Neural cell (in vitro differentiated cells): ENCODE data around the gene CDRT15L2. TPM values are rescaled to one million over a fixed set of nuclear protein-coding genes. Genes with fewer than 3 reads are reported as not detected.
"Not testable (repeated sequence)": the region's sequence is repeated elsewhere in the genome, so short reads cannot be mapped to it uniquely, and the experiment has no call there.

Experiments used
- H2AFZ ChIP-seq: fragments of 200-600, 300-800 bp; sonication (generic), shearing (Covaris generic); 2 replicates; pipeline ENCODE4 v1.6.0; 2014; ENCODE audit warnings: low read depth, mild to moderate bottlenecking, antibody characterized with exemption, low read length, moderate library complexity
- H3F3A ChIP-seq: fragments of 200-600 bp; shearing (Covaris generic); 2 replicates; pipeline ENCODE4 v1.6.1; 2016; ENCODE audit warnings: mild to moderate bottlenecking, moderate library complexity, mixed read lengths, antibody characterized with exemption, low read length; ENCODE audit not compliant: insufficient read depth, poor library complexity, severe bottlenecking
- H3K27ac ChIP-seq: fragments of 200-600, 300-800 bp; sonication (generic), shearing (Covaris generic); 2 replicates; pipeline ENCODE4 v1.5.1; 2014; ENCODE audit warnings: mild to moderate bottlenecking, low read length, moderate library complexity
- H3K27me3 ChIP-seq: fragments of 300-800, 200-600 bp; sonication (generic), shearing (Covaris generic); 2 replicates; pipeline ENCODE4 v1.6.0; 2014; ENCODE audit warnings: mild to moderate bottlenecking, low read depth, low read length, moderate library complexity; ENCODE audit not compliant: insufficient read depth
- H3K36me3 ChIP-seq: fragments of 300-800, 200-600 bp; sonication (generic), shearing (Covaris generic); 2 replicates; pipeline ENCODE4 v1.5.1; 2014; ENCODE audit warnings: mild to moderate bottlenecking, antibody characterized with exemption, low read length, moderate library complexity; ENCODE audit not compliant: insufficient read depth
- H3K4me2 ChIP-seq: fragments of 300-800, 200-600 bp; sonication (generic), shearing (Covaris generic); 2 replicates; pipeline ENCODE4 v1.6.0; 2014; ENCODE audit warnings: mild to moderate bottlenecking, low read length
- H3K4me3 ChIP-seq: fragments of 300-800, 200-600 bp; sonication (generic), shearing (Covaris generic); 2 replicates; pipeline ENCODE4 v1.5.1; 2014; ENCODE audit warnings: mild to moderate bottlenecking, low read length, moderate library complexity
- H3K79me2 ChIP-seq: fragments of 200-600 bp; shearing (Covaris generic); replicated peaks from 2 replicates; pipeline ENCODE4 v1.6.0; 2014; ENCODE audit warnings: mild to moderate bottlenecking, low read length, moderate library complexity; ENCODE audit not compliant: insufficient read depth
- H3K9ac ChIP-seq: fragments of 300-800, 200-600 bp; sonication (generic), shearing (Covaris generic); 2 replicates; pipeline ENCODE4 v1.6.1; 2016; ENCODE audit warnings: mild to moderate bottlenecking, low read length, mixed read lengths
- H3K9me2 ChIP-seq: fragments of 200-600 bp; shearing (Covaris generic); 2 replicates; pipeline ENCODE4 v1.6.1; 2016; ENCODE audit warnings: mild to moderate bottlenecking, low read length, mixed read lengths; ENCODE audit not compliant: insufficient read depth
- H3K9me3 ChIP-seq: fragments of 200-600, 300-800 bp; sonication (generic), shearing (Covaris generic); 2 replicates; pipeline ENCODE4 v1.6.1; 2016; ENCODE audit warnings: mild to moderate bottlenecking, mixed run types, low read length, moderate library complexity, mixed read lengths
- H4K20me1 ChIP-seq: fragments of 200-600 bp; shearing (Covaris generic); 2 replicates; pipeline ENCODE4 v1.6.1; 2016; ENCODE audit warnings: mild to moderate bottlenecking, mixed run types; ENCODE audit not compliant: insufficient read depth
- CTCF ChIP-seq: fragments of 450-650 bp; IDR thresholded peaks from 2 replicates; pipeline ENCODE4 v1.5.1; 2014; ENCODE audit warnings: antibody characterized with exemption, mild to moderate bottlenecking, moderate library complexity; ENCODE audit not compliant: poor library complexity, severe bottlenecking
- EP300 ChIP-seq: fragments of 450-650 bp; conservative IDR thresholded peaks from 2 replicates; pipeline ENCODE4 v1.6.1; 2014; ENCODE audit warnings: antibody characterized with exemption, mild to moderate bottlenecking, moderate library complexity; ENCODE audit not compliant: poor library complexity, severe bottlenecking
- EZH2 ChIP-seq: fragments of 200-600, 300-800 bp; shearing (Covaris generic), sonication (generic); IDR thresholded peaks from 2 replicates; pipeline ENCODE4 v1.6.1; 2014; ENCODE audit warnings: antibody characterized with exemption, low read length, borderline replicate concordance, mild to moderate bottlenecking; ENCODE audit not compliant: insufficient read depth, poor library complexity, severe bottlenecking
- MXI1 ChIP-seq: fragments of 450-650 bp; conservative IDR thresholded peaks from 2 replicates; pipeline ENCODE4 v1.6.1; 2014; ENCODE audit warnings: antibody characterized with exemption, mild to moderate bottlenecking; ENCODE audit not compliant: poor library complexity, severe bottlenecking
- POLR2AphosphoS5 ChIP-seq: IDR thresholded peaks from 2 replicates; pipeline ENCODE4 v1.6.1; 2012
- RAD21 ChIP-seq: fragments of 450-650 bp; conservative IDR thresholded peaks from 2 replicates; pipeline ENCODE4 v1.6.1; 2014; ENCODE audit warnings: antibody characterized with exemption, mild to moderate bottlenecking, moderate library complexity
- REST ChIP-seq: IDR thresholded peaks from 2 replicates; pipeline ENCODE4 v1.6.1; 2012; ENCODE audit warnings: borderline replicate concordance
- SMC3 ChIP-seq: fragments of 450-650 bp; conservative IDR thresholded peaks from 2 replicates; pipeline ENCODE4 v1.6.1; 2014; ENCODE audit warnings: antibody characterized with exemption, mild to moderate bottlenecking, moderate library complexity; ENCODE audit not compliant: poor library complexity
- TAF1 ChIP-seq: IDR thresholded peaks from 2 replicates; pipeline ENCODE4 v1.6.1; 2012; ENCODE audit warnings: low read depth
- polyA plus RNA-seq: library from polyadenylated mRNA; depleted of rRNA; stranded (reverse); fragments of >200 nt; gene quantifications from 2 replicates; pipeline ENCODE4 v1.2.3, GENCODE V29; 2014

Gene CDRT15L2
- polyA plus RNA-seq, 1 donor from 2014 or later, result not detected

GRCh38 chr17:20591040-20591439 is 11.5 kb downstream of the CDRT15L2 start:
- H3K79me2 ChIP-seq, H3K27me3 ChIP-seq, H3K36me3 ChIP-seq, H2AFZ ChIP-seq, H3K4me2 ChIP-seq, H3K9me2 ChIP-seq, H3K27ac ChIP-seq, H3F3A ChIP-seq, H3K9ac ChIP-seq, H3K9me3 ChIP-seq, H4K20me1 ChIP-seq, H3K4me3 ChIP-seq: not testable (repeated sequence)

DNA sequence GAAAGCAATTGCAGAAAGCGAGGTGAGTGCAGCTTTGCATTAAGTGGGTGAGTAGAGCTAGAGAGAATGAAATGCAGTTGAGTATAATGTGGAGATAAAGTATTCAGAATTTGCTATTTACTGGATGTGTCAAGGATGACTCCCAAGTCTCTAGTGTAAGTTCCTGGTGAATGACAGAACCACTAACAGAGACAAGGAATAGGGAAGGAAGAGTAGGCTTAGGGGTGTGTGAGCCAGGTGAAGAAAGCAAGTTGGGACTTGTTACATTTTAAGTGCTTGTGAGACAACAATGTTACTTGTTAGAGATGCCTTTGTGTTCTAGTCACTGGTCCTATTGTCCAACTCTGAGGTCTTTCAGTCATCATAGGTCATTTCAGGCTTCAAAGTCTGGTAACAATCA is 26.0 kb downstream of the CDRT15L2 start:
- not testable (repeated sequence) for H3K4me3 ChIP-seq, H2AFZ ChIP-seq

GRCh38 chr17:20609490-20609889 is 30.0 kb downstream of the CDRT15L2 start:
- H3K27ac ChIP-seq, H3K4me2 ChIP-seq, H3K27me3 ChIP-seq, H3K9me2 ChIP-seq, H3F3A ChIP-seq, H4K20me1 ChIP-seq, H3K9me3 ChIP-seq, H3K79me2 ChIP-seq, H3K36me3 ChIP-seq, H2AFZ ChIP-seq, H3K9ac ChIP-seq, H3K4me3 ChIP-seq: not testable (repeated sequence)

More for the DNA sequence above, 26.0 kb downstream of the CDRT15L2 start:
- not testable (repeated sequence) for H4K20me1 ChIP-seq, H3K9me2 ChIP-seq, H3K9ac ChIP-seq, H3K36me3 ChIP-seq, H3K9me3 ChIP-seq, H3F3A ChIP-seq, H3K27me3 ChIP-seq, H3K27ac ChIP-seq, H3K79me2 ChIP-seq, H3K4me2 ChIP-seq

- Histone ChIP-seq H2AFZ (no peak overlapping the region), H3K79me2 (no peaks in the 10 kb centered on the region), H3K9me2 (no peaks in the 10 kb centered on the region), H3K4me3 (no peak overlapping the region), H3K27me3 (no peaks in the 10 kb centered on the region), H3F3A (no peaks in the 10 kb centered on the region), H3K36me3 (no peaks in the 10 kb centered on the region), H4K20me1 (no peaks in the 10 kb centered on the region), H3K9ac (no peak overlapping the region), H3K9me3 (no peaks in the 10 kb centered on the region), H3K27ac (no peak overlapping the region), H3K4me2 (no peak overlapping the region)
- TF ChIP-seq POLR2AphosphoS5, result no peak
- no peak for TF ChIP-seq REST
- no peak for TF ChIP-seq TAF1
- TF ChIP-seq EP300, result no peak
- TF ChIP-seq RAD21, result no peak
- no peak for TF ChIP-seq CTCF
- TF ChIP-seq MXI1, result no peak
- TF ChIP-seq EZH2, result no peak
- TF ChIP-seq SMC3, result no peak
These were observed 31.8 kb downstream of the CDRT15L2 start for GRCh38 chr17:20611309-20611708.
